ENCODE measurements around the gene CTBS.

GRCh38 chr1:84538599-84538998 lies 35.6 kb downstream of the CTBS start:
- no peak for TF ChIP-seq EZH2 (IDR thresholded peaks at IDR 0.05; ENCODE audit: borderline replicate concordance, low read depth, low read length, poor library complexity, severe bottlenecking)
- TF ChIP-seq, protein P1, sequence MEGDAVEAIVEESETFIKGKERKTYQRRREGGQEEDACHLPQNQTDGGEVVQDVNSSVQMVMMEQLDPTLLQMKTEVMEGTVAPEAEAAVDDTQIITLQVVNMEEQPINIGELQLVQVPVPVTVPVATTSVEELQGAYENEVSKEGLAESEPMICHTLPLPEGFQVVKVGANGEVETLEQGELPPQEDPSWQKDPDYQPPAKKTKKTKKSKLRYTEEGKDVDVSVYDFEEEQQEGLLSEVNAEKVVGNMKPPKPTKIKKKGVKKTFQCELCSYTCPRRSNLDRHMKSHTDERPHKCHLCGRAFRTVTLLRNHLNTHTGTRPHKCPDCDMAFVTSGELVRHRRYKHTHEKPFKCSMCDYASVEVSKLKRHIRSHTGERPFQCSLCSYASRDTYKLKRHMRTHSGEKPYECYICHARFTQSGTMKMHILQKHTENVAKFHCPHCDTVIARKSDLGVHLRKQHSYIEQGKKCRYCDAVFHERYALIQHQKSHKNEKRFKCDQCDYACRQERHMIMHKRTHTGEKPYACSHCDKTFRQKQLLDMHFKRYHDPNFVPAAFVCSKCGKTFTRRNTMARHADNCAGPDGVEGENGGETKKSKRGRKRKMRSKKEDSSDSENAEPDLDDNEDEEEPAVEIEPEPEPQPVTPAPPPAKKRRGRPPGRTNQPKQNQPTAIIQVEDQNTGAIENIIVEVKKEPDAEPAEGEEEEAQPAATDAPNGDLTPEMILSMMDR (conservative IDR thresholded peaks at IDR 0.05; ENCODE audit: low read depth, low read length): no peak

Measured in A673 (cell line).